T47D (cell line): ENCODE measurements around the gene ADAMTSL1.

Source experiments
- DNase-seq, 2 experiments: peaks; one replicate each; pipeline versions ENCODE4 v3.0.0 to v3.0.0-alpha.2; 2011 to 2012; ENCODE audit warnings: low read depth in 1 of 2, low spot score in 1 of 2
- JUND ChIP-seq: IDR thresholded peaks from 2 replicates; pipeline ENCODE4 v1.6.1; 2012; ENCODE audit warnings: low read depth
- in situ Hi-C: cut with HindIII; loops from 2 replicates; pipeline ENCODE4 v1.10.0; 2016; ENCODE audit warnings: low sequenced_read_pairs, low pct_unique_long_range_greater_than_20kb

The ADAMTSL1 gene

DNA sequence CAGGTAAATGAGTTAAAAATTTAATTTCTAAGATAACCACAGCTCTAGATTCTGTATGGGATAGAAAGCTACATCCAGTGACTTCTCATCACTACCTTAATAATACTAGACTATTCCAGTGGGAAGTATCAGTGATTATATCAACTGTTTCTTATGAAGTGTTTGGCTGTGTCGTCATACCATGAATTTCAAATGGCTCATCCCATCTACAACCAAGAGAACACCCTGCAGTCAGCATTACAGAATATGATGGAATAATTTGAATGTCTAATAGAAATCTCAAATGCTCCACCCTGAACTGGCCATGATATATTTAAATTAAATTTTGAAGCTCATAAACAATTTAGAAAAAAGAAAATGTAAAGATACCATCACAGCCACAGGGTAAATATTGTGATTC is 245.0 kb downstream of the ADAMTSL1 start:
- in situ Hi-C loops, result no loop called here

DNA sequence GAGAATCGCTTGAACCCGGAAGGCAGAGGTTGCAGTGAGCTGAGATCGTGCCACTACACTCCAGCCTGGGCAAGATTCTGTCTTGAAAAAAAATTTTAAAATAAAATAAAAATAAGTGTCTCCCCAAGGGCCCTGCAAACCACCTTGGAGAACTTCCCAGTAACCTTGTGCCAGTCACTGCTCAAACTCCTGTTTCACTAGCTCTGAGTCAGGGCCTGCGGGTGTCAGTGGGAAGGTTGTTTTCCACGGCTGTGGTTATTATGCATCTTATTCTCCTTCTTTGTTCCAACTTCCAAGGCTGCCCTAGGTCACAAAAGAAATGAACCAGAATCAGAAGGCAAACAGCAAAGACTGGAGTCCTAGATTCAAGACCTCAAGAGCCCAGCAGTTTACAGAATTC is 246.7 kb downstream of the ADAMTSL1 start:
- TF ChIP-seq JUND, result no peak
- in situ Hi-C loops, result no loop called here
- no peak for DNase-seq

More for the DNA sequence above, 245.0 kb downstream of the ADAMTSL1 start:
- no peak for DNase-seq
- TF ChIP-seq JUND, result no peak

- no peak for DNase-seq
- in situ Hi-C loops, result no loop called here
- no peak for TF ChIP-seq JUND
Measured at GRCh38 chr9:18721267-18721994, 247.5 kb downstream of the ADAMTSL1 start.

GRCh38 chr9:18721995-18722310 is 248.0 kb downstream of the ADAMTSL1 start:
- DNase-seq, result no peak
- in situ Hi-C loops, result no loop called here
- no peak for TF ChIP-seq JUND

GRCh38 chr9:18722882-18723281 is 248.9 kb downstream of the ADAMTSL1 start:
- TF ChIP-seq JUND, result no peak
- in situ Hi-C loops, result no loop called here
- no peak for DNase-seq

DNA sequence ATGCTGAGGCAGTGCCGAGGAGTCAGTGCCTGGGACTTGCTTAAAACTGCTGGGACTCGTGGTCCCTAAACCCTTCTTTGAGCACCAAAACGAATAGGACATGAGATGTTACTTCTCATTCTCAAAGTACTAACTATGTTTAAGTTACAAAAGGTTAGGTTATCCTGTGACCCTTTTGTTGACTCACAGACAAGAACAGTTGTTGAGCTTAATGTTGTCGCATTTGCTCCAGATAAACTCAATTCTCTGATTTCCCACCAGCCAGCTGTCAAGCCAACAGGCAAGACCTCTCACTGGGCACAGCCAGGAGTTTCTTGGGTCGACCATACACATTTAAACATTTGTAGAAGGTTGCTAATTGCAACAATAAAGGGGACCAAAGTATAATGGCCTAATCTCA is 249.4 kb downstream of the ADAMTSL1 start:
- DNase-seq, result no peak
- in situ Hi-C loops, result no loop called here
- TF ChIP-seq JUND, result no peak

DNA sequence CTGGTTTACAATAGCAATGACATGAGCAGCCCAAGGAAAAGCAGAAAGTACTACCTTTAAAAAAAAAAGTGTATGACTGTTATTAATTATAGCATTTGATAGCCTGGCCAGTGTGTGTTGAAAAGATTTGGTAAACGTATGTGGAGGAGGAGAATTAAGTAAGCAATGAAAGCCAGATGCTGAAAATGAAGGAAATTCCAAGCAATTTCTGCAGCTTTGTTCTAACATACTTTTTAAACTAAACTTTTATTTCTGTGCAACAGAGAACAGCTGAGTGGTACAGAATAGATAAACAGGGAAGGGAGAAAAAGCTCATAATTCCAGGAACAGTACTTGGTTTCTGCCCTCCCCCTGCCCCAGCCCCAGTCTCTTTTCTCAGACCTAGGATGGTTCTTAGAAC is 252.6 kb downstream of the ADAMTSL1 start:
- no peak for DNase-seq
- TF ChIP-seq JUND, result no peak
- in situ Hi-C loops, result no loop called here

DNA sequence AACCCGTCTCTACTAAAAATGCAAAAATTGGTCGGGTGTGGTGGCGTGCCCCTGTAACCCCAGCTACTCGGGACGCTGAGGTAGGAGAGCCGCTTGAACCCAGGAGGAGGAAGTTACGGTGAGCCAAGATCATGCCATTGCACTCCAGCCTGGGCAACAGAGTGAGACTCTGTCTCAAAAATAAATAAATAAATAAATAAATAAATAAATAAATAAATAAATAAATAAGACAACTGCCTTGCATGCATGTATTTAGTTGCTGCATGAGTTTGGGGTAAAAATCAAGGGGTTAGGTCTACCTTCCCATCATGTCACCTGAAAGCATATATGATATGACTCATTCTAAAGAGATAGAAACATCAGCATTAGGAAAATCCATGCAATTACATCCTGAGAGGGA is 254.0 kb downstream of the ADAMTSL1 start:
- no peak for TF ChIP-seq JUND
- DNase-seq, result no peak
- in situ Hi-C loops, result no loop called here

- in situ Hi-C loops, result no loop called here
Measured at GRCh38 chr9:18728642-18729041, 254.7 kb downstream of the ADAMTSL1 start.

GRCh38 chr9:18730241-18730640 is 256.3 kb downstream of the ADAMTSL1 start:
- no peak for TF ChIP-seq JUND
- in situ Hi-C loops, result no loop called here
- no peak for DNase-seq

More at GRCh38 chr9:18728642-18729041, 254.7 kb downstream of the ADAMTSL1 start:
- no peak for DNase-seq
- TF ChIP-seq JUND, result no peak

DNA sequence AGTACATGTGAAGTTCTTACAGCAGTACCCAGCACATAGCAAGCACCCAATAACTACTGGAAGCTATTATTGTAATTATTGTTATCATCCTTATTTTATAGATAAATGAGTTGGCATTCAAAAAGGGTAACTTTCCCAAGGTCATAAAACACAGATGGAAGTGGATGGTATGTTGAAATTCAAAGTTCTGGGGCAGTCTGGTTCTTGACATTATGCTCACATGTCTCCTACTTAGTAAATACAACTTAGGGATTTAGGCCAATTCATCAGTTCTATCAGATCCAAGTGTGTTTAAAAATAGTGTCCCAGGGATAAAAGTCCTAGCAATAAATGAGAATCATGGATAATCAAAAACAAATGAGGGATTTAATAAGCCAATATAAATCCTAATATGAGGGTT is 265.2 kb downstream of the ADAMTSL1 start:
- TF ChIP-seq JUND, result no peak
- in situ Hi-C loops, result no loop called here
- no peak for DNase-seq

GRCh38 chr9:18739641-18740318 is 265.8 kb downstream of the ADAMTSL1 start:
- in situ Hi-C loops, result no loop called here
- DNase-seq, result no peak
- no peak for TF ChIP-seq JUND

- in situ Hi-C loops, result no loop called here
Measured at GRCh38 chr9:18741359-18741758, 267.4 kb downstream of the ADAMTSL1 start.

GRCh38 chr9:18741945-18742344 is 268.0 kb downstream of the ADAMTSL1 start:
- no peak for TF ChIP-seq JUND
- in situ Hi-C loops, result no loop called here
- DNase-seq, result no peak

More at GRCh38 chr9:18741359-18741758, 267.4 kb downstream of the ADAMTSL1 start:
- TF ChIP-seq JUND, result no peak
- DNase-seq, result no peak
